Esophagus squamous epithelium (tissue), 4 donors: ENCODE data around the gene DNAH8.

Experiments
- POLR2A ChIP-seq, 4 donors: fragments of 450-650 bp; IDR thresholded peaks; one replicate each; pipeline ENCODE4 v1.6.1; 2017; ENCODE audit warnings: antibody characterized with exemption in 4 of 4, mild to moderate bottlenecking in 4 of 4, moderate library complexity in 3 of 4
- TF ChIP-seq, protein P1 (sequence below), 6 experiments: fragments of 450-650 bp in 4 of 6; fragments of 200-600 bp in 2 of 6; sonication (generic) in 2 of 6; IDR thresholded peaks; one replicate each; pipeline ENCODE4 v1.5.1; 2016 to 2019; ENCODE audit warnings: antibody characterized with exemption in 6 of 6, mild to moderate bottlenecking in 4 of 6, moderate library complexity in 4 of 6

- TF ChIP-seq, protein P1, sequence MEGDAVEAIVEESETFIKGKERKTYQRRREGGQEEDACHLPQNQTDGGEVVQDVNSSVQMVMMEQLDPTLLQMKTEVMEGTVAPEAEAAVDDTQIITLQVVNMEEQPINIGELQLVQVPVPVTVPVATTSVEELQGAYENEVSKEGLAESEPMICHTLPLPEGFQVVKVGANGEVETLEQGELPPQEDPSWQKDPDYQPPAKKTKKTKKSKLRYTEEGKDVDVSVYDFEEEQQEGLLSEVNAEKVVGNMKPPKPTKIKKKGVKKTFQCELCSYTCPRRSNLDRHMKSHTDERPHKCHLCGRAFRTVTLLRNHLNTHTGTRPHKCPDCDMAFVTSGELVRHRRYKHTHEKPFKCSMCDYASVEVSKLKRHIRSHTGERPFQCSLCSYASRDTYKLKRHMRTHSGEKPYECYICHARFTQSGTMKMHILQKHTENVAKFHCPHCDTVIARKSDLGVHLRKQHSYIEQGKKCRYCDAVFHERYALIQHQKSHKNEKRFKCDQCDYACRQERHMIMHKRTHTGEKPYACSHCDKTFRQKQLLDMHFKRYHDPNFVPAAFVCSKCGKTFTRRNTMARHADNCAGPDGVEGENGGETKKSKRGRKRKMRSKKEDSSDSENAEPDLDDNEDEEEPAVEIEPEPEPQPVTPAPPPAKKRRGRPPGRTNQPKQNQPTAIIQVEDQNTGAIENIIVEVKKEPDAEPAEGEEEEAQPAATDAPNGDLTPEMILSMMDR (IDR thresholded peaks at IDR 0.05) = no peak
- TF ChIP-seq POLR2A (IDR thresholded peaks at IDR 0.05) = no peak
Measured at GRCh38 chr6:38725414-38726183, 10.5 kb downstream of the DNAH8 start.
